Vagina (tissue), 2 donors: Measurements from ENCODE around the gene SPART. TPM values are rescaled to one million over a fixed set of nuclear protein-coding genes. Genes with fewer than 3 reads are reported as not detected.
"Not testable (repeated sequence)": the region's sequence is repeated elsewhere in the genome, so short reads cannot be mapped to it uniquely, and the experiment has no call there.

ENCODE experiments used
- DNase-seq, 2 donors: peaks; one replicate each; pipeline ENCODE4 v3.0.0-alpha.2; 2017; ENCODE audit errors: extremely low spot score in 2 of 2
- H3K27ac ChIP-seq: fragments of 200-600 bp; sonication (generic); one replicate; pipeline ENCODE4 v1.5.1; 2019
- H3K27me3 ChIP-seq: fragments of 200-600 bp; sonication (generic); one replicate; pipeline ENCODE4 v1.5.1; 2019
- H3K36me3 ChIP-seq, 2 donors: fragments of 200-600 bp; sonication (generic); one replicate each; pipeline ENCODE4 v1.5.1; 2017 to 2019
- H3K4me1 ChIP-seq: fragments of 200-600 bp; sonication (generic); one replicate; pipeline ENCODE4 v1.5.1; 2019
- H3K4me3 ChIP-seq, 2 donors: fragments of 200-600 bp; sonication (generic); 1 replicate in 1 of 2; 2 replicates in 1 of 2; pipeline ENCODE4 v1.5.1; 2016 to 2019
- H3K9me3 ChIP-seq: fragments of 200-600 bp; sonication (generic); one replicate; pipeline ENCODE4 v1.5.1; 2019
- CTCF ChIP-seq, 3 experiments: fragments of 450-650 bp in 2 of 3; fragments of 200-600 bp in 1 of 3; sonication (generic) in 1 of 3; IDR thresholded peaks; one replicate each; pipeline ENCODE4 v1.5.1; 2017 to 2019; ENCODE audit warnings: antibody characterized with exemption in 3 of 3, mild to moderate bottlenecking in 2 of 3, moderate library complexity in 2 of 3
- POLR2A ChIP-seq, 2 donors: fragments of 450-650 bp; IDR thresholded peaks; one replicate each; pipeline ENCODE4 v1.6.1; 2017; ENCODE audit warnings: antibody characterized with exemption in 2 of 2, mild to moderate bottlenecking in 2 of 2, moderate library complexity in 2 of 2
- POLR2AphosphoS5 ChIP-seq, 2 donors: sonication (generic); formaldehyde crosslinking; IDR thresholded peaks; one replicate each; pipeline ENCODE4 v1.9.0; 2017; ENCODE audit warnings: antibody characterized with exemption in 2 of 2, mild to moderate bottlenecking in 2 of 2, low read depth in 1 of 2; ENCODE audit not compliant: insufficient read depth in 1 of 2
- intact Hi-C: fragments of 100-400 bp; cut with DNase I; formaldehyde crosslinking; loops from one replicate; pipeline ENCODE4 v1.15.1; 2023
- total RNA-seq: library from RNA; depleted of rRNA; stranded (reverse); fragments of >200 nt; gene quantifications from one replicate; pipeline ENCODE4 v1.2.3, GENCODE V29; 2016

SPART gene
- total RNA-seq, 1 donor from 2014 or later = 63.8 TPM

GRCh38 chr13:36331280-36331679 is 14.9 kb downstream of the SPART start:
- Histone ChIP-seq H3K27me3 (no peaks in the 10 kb centered on the region), H3K36me3 (peaks cover 0 to 24% of the 10 kb centered on the region in 2 donors)
- intact Hi-C loops = no loop called here

GRCh38 chr13:36329361-36329760 is 16.8 kb downstream of the SPART start:
- intact Hi-C loops = no loop called here
- DNase-seq = no peak
- peaks cover 38% of the 10 kb centered on the region for H3K4me1 ChIP-seq
- H3K36me3 ChIP-seq = peaks cover 0 to 43% of the 10 kb centered on the region in 2 donors
- H3K27ac ChIP-seq = no peak overlapping the region
- H3K4me3 ChIP-seq = no peak overlapping the region
- H3K27me3 ChIP-seq = no peaks in the 10 kb centered on the region
- H3K9me3 ChIP-seq = no peaks in the 10 kb centered on the region
- TF ChIP-seq POLR2AphosphoS5 (IDR thresholded peaks at IDR 0.05; ENCODE audit: insufficient read depth in 1 of 2, low read depth in 1 of 2) = no peak
- no peak for TF ChIP-seq POLR2A (IDR thresholded peaks at IDR 0.05)

More at GRCh38 chr13:36331280-36331679, 14.9 kb downstream of the SPART start:
- no peaks in the 10 kb centered on the region for H3K9me3 ChIP-seq
- no peak for DNase-seq
- peaks cover 41% of the 10 kb centered on the region for H3K4me1 ChIP-seq
- H3K27ac ChIP-seq = no peak overlapping the region
- H3K4me3 ChIP-seq = no peak overlapping the region
- no peak for TF ChIP-seq POLR2A (IDR thresholded peaks at IDR 0.05)
- TF ChIP-seq POLR2AphosphoS5 (IDR thresholded peaks at IDR 0.05; ENCODE audit: insufficient read depth in 1 of 2, low read depth in 1 of 2) = no peak
- TF ChIP-seq CTCF (IDR thresholded peaks at IDR 0.05) = no peak

DNA sequence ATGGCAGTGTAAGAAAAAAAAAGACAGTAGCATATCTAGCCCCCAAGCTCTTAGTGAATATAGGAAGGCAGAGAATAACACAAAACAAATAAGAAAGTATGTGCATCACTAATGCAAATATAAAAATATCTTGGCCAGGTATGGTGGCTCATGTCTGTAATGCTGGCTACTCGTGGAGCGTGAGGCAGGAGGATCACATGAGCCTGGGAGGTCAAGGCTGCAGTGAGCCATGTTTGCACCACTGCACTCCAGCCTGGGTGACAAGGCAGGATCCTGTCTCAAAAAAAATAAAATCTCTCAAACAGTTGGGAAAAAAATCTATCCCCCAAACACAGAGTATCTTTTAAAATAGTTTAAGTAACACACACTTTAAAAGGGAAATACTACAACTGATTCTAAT is 17.4 kb downstream of the SPART start:
- DNase-seq = no peak
- TF ChIP-seq POLR2AphosphoS5 (IDR thresholded peaks at IDR 0.05; ENCODE audit: insufficient read depth in 1 of 2, low read depth in 1 of 2) (no peak), CTCF (IDR thresholded peaks at IDR 0.05) (no peak), POLR2A (IDR thresholded peaks at IDR 0.05) (no peak)
- Histone ChIP-seq H3K4me1 (peaks cover 38% of the 10 kb centered on the region), H3K4me3 (no peak overlapping the region), H3K27ac (no peak overlapping the region), H3K36me3 (peaks cover 0 to 49% of the 10 kb centered on the region in 2 donors), H3K27me3 (no peaks in the 10 kb centered on the region), H3K9me3 (no peaks in the 10 kb centered on the region)
- intact Hi-C loops = no loop called here

DNA sequence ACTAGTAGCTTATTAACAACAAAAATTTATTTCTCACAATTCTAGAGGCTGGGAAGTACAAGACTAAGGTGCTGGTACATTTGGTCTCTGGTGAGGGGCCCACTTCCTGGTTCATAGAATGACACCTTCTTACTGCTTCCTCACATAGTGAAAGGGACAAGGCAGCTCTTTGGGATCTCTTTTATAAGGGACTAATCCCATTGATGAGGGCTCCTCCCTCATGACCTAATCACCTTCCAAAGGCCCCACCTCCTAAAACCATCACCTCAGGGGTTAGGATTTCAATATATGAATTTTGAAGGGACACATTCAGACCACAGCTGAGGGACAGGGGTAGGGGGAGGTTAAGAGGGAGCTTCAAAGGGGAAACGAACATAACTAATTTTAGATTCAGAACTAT is 20.3 kb downstream of the SPART start:
- H3K4me1 ChIP-seq = peaks cover 13% of the 10 kb centered on the region
- no peak overlapping the region for H3K4me3 ChIP-seq
- no peaks in the 10 kb centered on the region for H3K27me3 ChIP-seq
- TF ChIP-seq CTCF (IDR thresholded peaks at IDR 0.05) (no peak), POLR2A (IDR thresholded peaks at IDR 0.05) (no peak), POLR2AphosphoS5 (IDR thresholded peaks at IDR 0.05; ENCODE audit: insufficient read depth in 1 of 2, low read depth in 1 of 2) (no peak)
- H3K36me3 ChIP-seq = peaks cover 0 to 58% of the 10 kb centered on the region in 2 donors
- H3K27ac ChIP-seq = no peak overlapping the region
- intact Hi-C loops = no loop called here
- no peaks in the 10 kb centered on the region for H3K9me3 ChIP-seq
- no peak for DNase-seq

- H3K9me3 ChIP-seq, H3K4me3 ChIP-seq, DNase-seq, H3K27ac ChIP-seq, H3K27me3 ChIP-seq, intact Hi-C loops: not testable (repeated sequence)
- Histone ChIP-seq H3K4me1 (peaks cover 12% of the 10 kb centered on the region), H3K36me3 (peaks cover 0 to 58% of the 10 kb centered on the region in 2 donors)
These were observed 21.3 kb downstream of the SPART start for GRCh38 chr13:36324881-36325280.

DNA sequence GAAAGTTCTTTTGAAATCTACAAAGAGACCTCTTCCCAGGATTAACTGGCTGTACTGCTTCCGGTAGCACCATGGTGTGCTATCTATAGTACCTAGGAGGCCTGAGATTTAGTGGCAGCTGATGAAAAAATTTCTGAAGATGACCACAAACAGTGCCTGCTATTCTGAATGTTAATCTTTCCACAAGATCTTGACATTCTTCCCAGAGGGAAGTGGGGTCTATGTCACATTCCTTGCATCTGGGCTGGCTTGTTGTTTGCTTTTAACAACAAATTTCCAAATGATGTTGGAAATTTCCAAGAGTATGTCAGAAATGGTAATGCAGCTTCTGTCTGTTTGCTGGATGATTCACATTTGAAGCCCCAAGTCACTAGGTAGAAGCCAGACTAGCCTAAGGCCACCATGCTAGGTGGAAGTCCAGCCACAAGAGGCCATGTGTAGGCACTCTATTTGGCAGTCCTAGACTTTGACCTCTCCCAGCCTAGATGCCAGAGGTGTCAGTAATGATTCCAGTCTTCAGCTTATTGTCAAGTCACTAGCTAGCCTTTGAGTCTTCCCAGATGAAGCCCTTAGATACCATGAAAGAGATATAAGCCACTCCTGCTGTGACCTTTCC is 22.1 kb downstream of the SPART start:
- intact Hi-C loops = no loop called here
- H3K36me3 ChIP-seq = peaks cover 0 to 52% of the 10 kb centered on the region in 2 donors

More for the DNA sequence above, 22.1 kb downstream of the SPART start:
- DNase-seq = no peak
- TF ChIP-seq CTCF (IDR thresholded peaks at IDR 0.05) = no peak
- no peak for TF ChIP-seq POLR2A (IDR thresholded peaks at IDR 0.05)
- no peak for TF ChIP-seq POLR2AphosphoS5 (IDR thresholded peaks at IDR 0.05; ENCODE audit: insufficient read depth in 1 of 2, low read depth in 1 of 2)
- Histone ChIP-seq H3K27ac (no peak overlapping the region), H3K27me3 (no peaks in the 10 kb centered on the region), H3K4me3 (no peak overlapping the region), H3K9me3 (no peaks in the 10 kb centered on the region), H3K4me1 (peaks cover 7% of the 10 kb centered on the region)
